Psoas muscle (tissue), 8 donors: Measurements from ENCODE around the gene TTLL4. TPM values are rescaled to one million over a fixed set of nuclear protein-coding genes. Genes with fewer than 3 reads are reported as not detected.

Experiments
- ATAC-seq, 4 donors: fragments of 200-7000 bp; cut with Tn5 transposase; one replicate each; pipeline ENCODE4 v1.9.1; 2020; ENCODE audit warnings: moderate library complexity in 3 of 4, mild to moderate bottlenecking in 2 of 4
- DNase-seq, 2 donors: peaks; one replicate each; pipeline ENCODE4 v3.0.0-alpha.2; 2020
- H3K27ac ChIP-seq: fragments of 200-600 bp; one replicate; pipeline ENCODE4 v1.8.0; 2022
- H3K27me3 ChIP-seq, 3 donors: fragments of 200-600 bp in 1 of 3; one replicate each; pipeline versions ENCODE4 v1.6.1 to v1.8.0; 2013 to 2022; ENCODE audit warnings: low read length in 2 of 3, mild to moderate bottlenecking in 2 of 3, moderate library complexity in 1 of 3; ENCODE audit not compliant: insufficient read depth in 3 of 3
- H3K36me3 ChIP-seq, 2 donors: fragments of 200-600 bp in 1 of 2; one replicate each; pipeline versions ENCODE4 v1.6.1 to v1.8.0; 2013 to 2022; ENCODE audit warnings: low read depth in 1 of 2, mild to moderate bottlenecking in 1 of 2, moderate library complexity in 1 of 2; ENCODE audit not compliant: insufficient read depth in 1 of 2
- H3K4me1 ChIP-seq: fragments of 200-600 bp; one replicate; pipeline ENCODE4 v1.8.0; 2022
- H3K4me3 ChIP-seq: fragments of 200-600 bp; one replicate; pipeline ENCODE4 v1.8.0; 2022; ENCODE audit warnings: mild to moderate bottlenecking
- H3K9me3 ChIP-seq: fragments of 200-600 bp; one replicate; pipeline ENCODE4 v1.8.0; 2022
- CTCF ChIP-seq: fragments of 200-600 bp; IDR thresholded peaks from one replicate; pipeline ENCODE4 v1.8.0; 2022; ENCODE audit warnings: antibody characterized with exemption
- WGBS, 3 donors: extraction: QIAGEN DNeasy Blood & Tissue Kit; methylation state at CpG; one replicate each; pipeline versions ENCODE4 v1.1.6 to v1.1.7; 2013; 5-methylcytosine and 5-hydroxymethylcytosine counted together
- intact Hi-C, 2 donors: fragments of 100-400 bp; cut with DNase I; formaldehyde crosslinking; loops; one replicate each; pipeline versions ENCODE4 v1.11.0 to v1.14.2; 2022
- polyA plus RNA-seq, 3 donors: library from polyadenylated mRNA; stranded (reverse); fragments of 200-250 nt; gene quantifications; one replicate each; pipeline ENCODE4 v1.2.3, GENCODE V29; 2013
- total RNA-seq, 4 donors: library from RNA; stranded (reverse); fragmentation: NEBNext Ultra II Directional in 2 of 4; extraction: Animal tissue kit (Norgen Biotek cat#: 25700) in 2 of 4; gene quantifications; one replicate each; pipeline versions ENCODE4 v1.2.1 to v1.2.4, GENCODE V29; 2021 to 2023
- donor health status: healthy with polysubstance abuse.
- donor health status: DM: no; HTN: no; CAD: no; lungs with moderate emphysema.
- donor health status: Bipolar disorder and iron deficiency.
- donor health status: healthy.
- donor health status: DM: yes; HTN: yes; CAD: no.
- donor health status: DM: no; HTN: no; CAD: no.
- donor health status: DM: no; HTN: no; CAD: no.
- donor health status: DM: yes; HTN: yes; CAD: no.

Gene TTLL4
- total and polyA plus RNA-seq, 7 donors: 9.2 to 15.7 (median 14.0) TPM

GRCh38 chr2:218663901-218664300, 46.7 kb upstream of the TTLL4 start:
- TF ChIP-seq CTCF: no peak
- no peaks in the 10 kb centered on the region for H3K9me3 ChIP-seq
- no peak for DNase-seq
- peaks cover 4 to 77% of the 10 kb centered on the region in 2 donors for H3K36me3 ChIP-seq
- peaks cover 7% of the 10 kb centered on the region for H3K4me1 ChIP-seq
- H3K27me3 ChIP-seq: no peaks in the 10 kb centered on the region
- intact Hi-C loops: loop anchor here (10.0 kb wide), 2 partner anchors 259 to 369 kb away; partner anchors contain the start of gene TMBIM1 (in 1 of the 2)
- ATAC-seq: no peak
- no peak overlapping the region for H3K4me3 ChIP-seq
- H3K27ac ChIP-seq: no peak overlapping the region
- 81 to 92% (median 84%) methylated on average over 15 of the region's 15 CpGs for WGBS, 3 donors

- intact Hi-C loops: loop anchor here (10.0 kb wide), 2 partner anchors 260 to 370 kb away; partner anchors contain the start of gene TMBIM1 (in 1 of the 2)
- Histone ChIP-seq H3K9me3 (no peaks in the 10 kb centered on the region), H3K27me3 (no peaks in the 10 kb centered on the region), H3K36me3 (peaks cover 4 to 81% of the 10 kb centered on the region in 2 donors), H3K4me3 (no peak overlapping the region), H3K4me1 (peaks cover 6% of the 10 kb centered on the region), H3K27ac (no peak overlapping the region)
- TF ChIP-seq CTCF: no peak
- no peak for DNase-seq
- ATAC-seq: no peak
- 91 to 97% (median 96%) methylated on average over 7 of the region's 7 CpGs for WGBS, 3 donors
Observed at GRCh38 chr2:218664653-218665052, 46.0 kb upstream of the TTLL4 start.

GRCh38 chr2:218671097-218671653, 39.5 kb upstream of the TTLL4 start:
- H3K4me3 ChIP-seq: peak overlapping the region; percentile 94
- DNase-seq: no peak
- WGBS, 3 donors: 42 to 43% (median 43%) methylated on average over 12 of the region's 12 CpGs
- H3K4me1 ChIP-seq: peaks cover 10% of the 10 kb centered on the region
- H3K9me3 ChIP-seq: no peaks in the 10 kb centered on the region
- TF ChIP-seq CTCF: no peak
- no peaks in the 10 kb centered on the region for H3K27me3 ChIP-seq
- peak in 3 of 4 donors; percentile 8 to 26 (median 13) for ATAC-seq
- intact Hi-C loops: no loop called here
- H3K36me3 ChIP-seq: peaks cover 1 to 46% of the 10 kb centered on the region in 2 donors
- H3K27ac ChIP-seq: peak overlapping the region; percentile 80

- no peaks in the 10 kb centered on the region for H3K27me3 ChIP-seq
- peaks cover 0 to 44% of the 10 kb centered on the region in 2 donors for H3K36me3 ChIP-seq
- ATAC-seq (peak; percentile 96 to 99 (median 96)), DNase-seq (peak; percentile 83 to 92)
- peak within 1 kb of the TSS; percentile 94 for H3K4me3 ChIP-seq
- H3K9me3 ChIP-seq: no peaks in the 10 kb centered on the region
- H3K27ac ChIP-seq: peak within 1 kb of the TSS; percentile 80
- no peak for TF ChIP-seq CTCF
- H3K4me1 ChIP-seq: peaks cover 10% of the 10 kb centered on the region
- intact Hi-C loops: no loop called here
- 0 to 1% (median 0%) methylated on average over 44 to 49 of the region's 49 CpGs for WGBS, 3 donors
Observed at GRCh38 chr2:218671654-218672566, 38.7 kb upstream of the TTLL4 start, which contains the start of the genes RNF25 and STK36. RNF25 (minus strand) TSS chr2:218672002; CDS start chr2:218671970, 32 bp downstream. STK36 (plus strand) TSS chr2:218672086; CDS start chr2:218672830, 744 bp downstream.
